HepG2 (cell line): ENCODE data around the gene DOK1. TPM values are rescaled to one million over a fixed set of nuclear protein-coding genes. Genes with fewer than 3 reads are reported as not detected.

ENCODE experiments used
- AHDC1 ChIP-seq: sonication (generic); formaldehyde crosslinking; IDR thresholded peaks from 2 replicates; pipeline ENCODE4 v1.5.1; 2020; ENCODE audit warnings: mild to moderate bottlenecking, missing genetic modification reagents, borderline replicate concordance
- AHR ChIP-seq: IDR thresholded peaks from 2 replicates; pipeline ENCODE4 v1.6.1; 2018; ENCODE audit warnings: missing genetic modification reagents, missing compliant biosample characterization
- CTCF ChIP-seq: sonication (generic); formaldehyde crosslinking; IDR thresholded peaks from 2 replicates; pipeline ENCODE4 v1.5.0; 2020; ENCODE audit warnings: mild to moderate bottlenecking, missing genetic modification reagents, moderate library complexity
- JDP2 ChIP-seq: sonication (generic); formaldehyde crosslinking; IDR thresholded peaks from 2 replicates; pipeline ENCODE4 v1.8.1; 2022; ENCODE audit warnings: missing genetic modification reagents, borderline replicate concordance
- KDM4B ChIP-seq: sonication (generic); formaldehyde crosslinking; IDR thresholded peaks from 2 replicates; pipeline ENCODE4 v1.4.0; 2020; ENCODE audit warnings: missing genetic modification reagents
- KLF12 ChIP-seq: sonication (generic); formaldehyde crosslinking; IDR thresholded peaks from 2 replicates; pipeline ENCODE4 v1.4.0; 2020; ENCODE audit warnings: missing genetic modification reagents, borderline replicate concordance
- RFX3 ChIP-seq: IDR thresholded peaks from 2 replicates; pipeline ENCODE4 v1.6.1; 2016; ENCODE audit warnings: missing biosample characterization, missing genetic modification reagents
- ZBTB1 ChIP-seq: sonication (generic); formaldehyde crosslinking; IDR thresholded peaks from 2 replicates; pipeline ENCODE4 v1.4.0; 2020; ENCODE audit warnings: missing genetic modification reagents, borderline replicate concordance
- ZBTB38 ChIP-seq: sonication (generic); formaldehyde crosslinking; IDR thresholded peaks from 2 replicates; pipeline ENCODE4 v1.5.1; 2020; ENCODE audit warnings: mild to moderate bottlenecking, missing genetic modification reagents
- ZBTB7A ChIP-seq: sonication (generic); formaldehyde crosslinking; IDR thresholded peaks from 2 replicates; pipeline ENCODE4 v1.8.0; 2022; ENCODE audit warnings: mild to moderate bottlenecking, missing genetic modification reagents
- ZMAT3 ChIP-seq: sonication (generic); formaldehyde crosslinking; conservative IDR thresholded peaks from 2 replicates; pipeline ENCODE4 v1.7.0; 2021; ENCODE audit warnings: missing genetic modification reagents
- ZNF335 ChIP-seq: sonication (generic); formaldehyde crosslinking; IDR thresholded peaks from 2 replicates; pipeline ENCODE4 v1.4.0; 2020; ENCODE audit warnings: missing genetic modification reagents
- ZNF382 ChIP-seq: sonication (generic); formaldehyde crosslinking; IDR thresholded peaks from 2 replicates; pipeline ENCODE4 v1.5.0; 2020; ENCODE audit warnings: missing genetic modification reagents, mild to moderate bottlenecking, borderline replicate concordance
- ZNF512 ChIP-seq: sonication (generic); formaldehyde crosslinking; IDR thresholded peaks from 2 replicates; pipeline ENCODE4 v1.4.0; 2020; ENCODE audit warnings: mild to moderate bottlenecking, missing genetic modification reagents
- ZNF513 ChIP-seq: sonication (generic); formaldehyde crosslinking; conservative IDR thresholded peaks from 2 replicates; pipeline ENCODE4 v1.5.0; 2020; ENCODE audit warnings: missing genetic modification reagents
- ZNF547 ChIP-seq: sonication (generic); formaldehyde crosslinking; IDR thresholded peaks from 2 replicates; pipeline ENCODE4 v1.5.1; 2020; ENCODE audit warnings: mild to moderate bottlenecking, missing genetic modification reagents
- ZNF589 ChIP-seq: sonication (generic); formaldehyde crosslinking; conservative IDR thresholded peaks from 2 replicates; pipeline ENCODE4 v1.8.0; 2022; ENCODE audit warnings: mild to moderate bottlenecking, moderate library complexity, missing genetic modification reagents
- ZNF720 ChIP-seq: sonication (generic); formaldehyde crosslinking; IDR thresholded peaks from 2 replicates; pipeline ENCODE4 v1.4.0; 2020; ENCODE audit warnings: missing genetic modification reagents
- polyA plus RNA-seq, 8 experiments: library from polyadenylated mRNA; depleted of rRNA in 3 of 8; stranded (reverse) in 7 of 8; unstranded in 1 of 8; fragments of >200 nt; fragmentation: Illumina TruSeq in 4 of 8; extraction: Trizol in 4 of 8; gene quantifications; 2 replicates each; pipeline versions ENCODE4 v1.2.1 to v1.2.3, GENCODE V29; 2011 to 2016; ENCODE audit warnings: low read depth in 4 of 8, missing spikeins in 1 of 8, mixed read lengths in 1 of 8; ENCODE audit not compliant: insufficient read depth in 1 of 8
- total RNA-seq, 5 experiments: library from RNA; depleted of rRNA; stranded (reverse); fragments of >200 nt; fragmentation: Illumina TruSeq; extraction: Trizol; gene quantifications; 2 replicates each; pipeline ENCODE4 v1.2.3, GENCODE V29; 2016; ENCODE audit warnings: low read depth in 1 of 5

The DOK1 gene
- total and polyA plus RNA-seq, 2 of the 13 experiments (the other 11 are each of a cell fraction or from before 2014, with no cell fraction given): 0.53 to 0.74 TPM

- TF ChIP-seq ZNF547 (CRISPR knock-in tag): peak; percentile 73
- no peak for TF ChIP-seq ZNF720 (CRISPR knock-in tag)
- TF ChIP-seq CTCF (CRISPR knock-in tag): peak; percentile 33
- peak; percentile 14; the same call in 1 of the 2 replicates for TF ChIP-seq KDM4B (CRISPR knock-in tag)
- TF ChIP-seq AHDC1 (CRISPR knock-in tag): 0 out of 2 replicates have a peak, but pooled peaks have one; percentile 15
- peak; percentile 61; the same call in 1 of the 2 replicates for TF ChIP-seq ZBTB38 (CRISPR knock-in tag)
- peak; percentile 95 for TF ChIP-seq ZMAT3 (CRISPR knock-in tag)
- peak; percentile 97 for TF ChIP-seq ZNF335 (CRISPR knock-in tag)
- no peak for TF ChIP-seq ZNF589 (CRISPR knock-in tag)
- TF ChIP-seq ZNF382: no peak
- TF ChIP-seq ZNF512 (CRISPR knock-in tag): no peak
- no peak; the same call in 1 of the 2 replicates for TF ChIP-seq ZBTB7A (CRISPR knock-in tag)
- TF ChIP-seq KLF12 (CRISPR knock-in tag): peak; percentile 97; the same call in 1 of the 2 replicates
- TF ChIP-seq JDP2 (CRISPR knock-in tag): no peak
- peak; percentile 89; the same call in 1 of the 2 replicates for TF ChIP-seq ZNF513 (CRISPR knock-in tag)
- peak; percentile 84; the same call in 1 of the 2 replicates for TF ChIP-seq ZBTB1 (CRISPR knock-in tag)
- TF ChIP-seq RFX3 (CRISPR knock-in tag): no peak
- no peak for TF ChIP-seq AHR (CRISPR knock-in tag)
Observed at GRCh38 chr2:74529357-74530238, 24.9 kb upstream of the DOK1 start, which contains the start of the genes AUP1 and HTRA2 (continued).
